ENCODE data around the gene C5. TPM values are rescaled to one million over a fixed set of nuclear protein-coding genes. Genes with fewer than 3 reads are reported as not detected.
A peak's percentile ranks its signal among the peaks of the same experiment; 100 is the strongest.

Gene C5
- total RNA-seq, 2 donors from 2014 or later: 8.3 to 12.2 TPM

- DNase-seq (ENCODE audit: low spot score) (no peak), ATAC-seq (ENCODE audit: insufficient number of reproducible peaks, low FRiP score, low read depth) (no peak)
- Histone ChIP-seq H3K4me3 (no peak overlapping the region), H3K36me3 (no peaks in the 10 kb centered on the region), H3K9me3 (no peaks in the 10 kb centered on the region), H3K4me1 (ENCODE audit: control insufficient read depth in 1 of 2, low read depth in 2 of 2) (peaks cover 44 to 98% of the 10 kb centered on the region in 2 donors), H3K27ac (peak overlapping the region; percentile 29 to 87), H3K27me3 (replicated peaks; ENCODE audit: insufficient read depth) (no peaks in the 10 kb centered on the region)
- no peak for TF ChIP-seq CTCF (IDR thresholded peaks at IDR 0.05)
Measured at GRCh38 chr9:120940573-120940972, 109.5 kb downstream of the C5 start.

- peaks cover 61 to 99% of the 10 kb centered on the region in 2 donors for H3K4me1 ChIP-seq (ENCODE audit: control insufficient read depth in 1 of 2, low read depth in 2 of 2)
- no peak for TF ChIP-seq CTCF (IDR thresholded peaks at IDR 0.05)
- no peak for DNase-seq (ENCODE audit: low spot score)
- no peak overlapping the region for H3K4me3 ChIP-seq
- no peaks in the 10 kb centered on the region for H3K9me3 ChIP-seq
- ATAC-seq (ENCODE audit: insufficient number of reproducible peaks, low FRiP score, low read depth): no peak
- H3K27ac ChIP-seq: peak overlapping the region; percentile 96
- no peaks in the 10 kb centered on the region for H3K27me3 ChIP-seq (replicated peaks; ENCODE audit: insufficient read depth)
- no peaks in the 10 kb centered on the region for H3K36me3 ChIP-seq
Measured at GRCh38 chr9:120938851-120939250, 111.2 kb downstream of the C5 start.

GRCh38 chr9:120937596-120937995 is 112.5 kb downstream of the C5 start:
- Histone ChIP-seq H3K4me1 (ENCODE audit: control insufficient read depth in 1 of 2, low read depth in 2 of 2) (peaks cover 60 to 99% of the 10 kb centered on the region in 2 donors), H3K9me3 (no peaks in the 10 kb centered on the region), H3K36me3 (no peaks in the 10 kb centered on the region), H3K27ac (peak overlapping the region; percentile 96), H3K27me3 (replicated peaks; ENCODE audit: insufficient read depth) (no peaks in the 10 kb centered on the region), H3K4me3 (no peak overlapping the region)
- ATAC-seq (ENCODE audit: insufficient number of reproducible peaks, low FRiP score, low read depth): no peak
- TF ChIP-seq CTCF (IDR thresholded peaks at IDR 0.05): no peak
- DNase-seq (ENCODE audit: low spot score): no peak

- no peaks in the 10 kb centered on the region for H3K27me3 ChIP-seq (replicated peaks; ENCODE audit: insufficient read depth)
- peaks cover 60 to 99% of the 10 kb centered on the region in 2 donors for H3K4me1 ChIP-seq (ENCODE audit: control insufficient read depth in 1 of 2, low read depth in 2 of 2)
- H3K4me3 ChIP-seq: no peak overlapping the region
- TF ChIP-seq CTCF (IDR thresholded peaks at IDR 0.05): no peak
- no peaks in the 10 kb centered on the region for H3K9me3 ChIP-seq
- H3K36me3 ChIP-seq: no peaks in the 10 kb centered on the region
- peak overlapping the region; percentile 96 for H3K27ac ChIP-seq
- DNase-seq (ENCODE audit: low spot score) (no peak), ATAC-seq (ENCODE audit: insufficient number of reproducible peaks, low FRiP score, low read depth) (peak; percentile 8)
Measured at GRCh38 chr9:120937127-120937526, 112.9 kb downstream of the C5 start.

GRCh38 chr9:120936764-120937122 is 113.3 kb downstream of the C5 start:
- ATAC-seq (ENCODE audit: insufficient number of reproducible peaks, low FRiP score, low read depth): no peak
- H3K9me3 ChIP-seq: no peaks in the 10 kb centered on the region
- H3K27me3 ChIP-seq (replicated peaks; ENCODE audit: insufficient read depth): no peaks in the 10 kb centered on the region
- no peak for TF ChIP-seq CTCF (IDR thresholded peaks at IDR 0.05)
- no peak for DNase-seq (ENCODE audit: low spot score)
- no peaks in the 10 kb centered on the region for H3K36me3 ChIP-seq
- H3K4me3 ChIP-seq: no peak overlapping the region
- H3K27ac ChIP-seq: peak overlapping the region; percentile 96
- H3K4me1 ChIP-seq (ENCODE audit: control insufficient read depth in 1 of 2, low read depth in 2 of 2): peaks cover 62 to 98% of the 10 kb centered on the region in 2 donors

Measured in thoracic aorta (tissue), 2 donors.